Measurements from ENCODE around the gene OR2F1. TPM values are rescaled to one million over a fixed set of nuclear protein-coding genes. Genes with fewer than 3 reads are reported as not detected.

Gene OR2F1, protein sequence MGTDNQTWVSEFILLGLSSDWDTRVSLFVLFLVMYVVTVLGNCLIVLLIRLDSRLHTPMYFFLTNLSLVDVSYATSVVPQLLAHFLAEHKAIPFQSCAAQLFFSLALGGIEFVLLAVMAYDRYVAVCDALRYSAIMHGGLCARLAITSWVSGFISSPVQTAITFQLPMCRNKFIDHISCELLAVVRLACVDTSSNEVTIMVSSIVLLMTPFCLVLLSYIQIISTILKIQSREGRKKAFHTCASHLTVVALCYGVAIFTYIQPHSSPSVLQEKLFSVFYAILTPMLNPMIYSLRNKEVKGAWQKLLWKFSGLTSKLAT
- total RNA-seq = not detected

DNA sequence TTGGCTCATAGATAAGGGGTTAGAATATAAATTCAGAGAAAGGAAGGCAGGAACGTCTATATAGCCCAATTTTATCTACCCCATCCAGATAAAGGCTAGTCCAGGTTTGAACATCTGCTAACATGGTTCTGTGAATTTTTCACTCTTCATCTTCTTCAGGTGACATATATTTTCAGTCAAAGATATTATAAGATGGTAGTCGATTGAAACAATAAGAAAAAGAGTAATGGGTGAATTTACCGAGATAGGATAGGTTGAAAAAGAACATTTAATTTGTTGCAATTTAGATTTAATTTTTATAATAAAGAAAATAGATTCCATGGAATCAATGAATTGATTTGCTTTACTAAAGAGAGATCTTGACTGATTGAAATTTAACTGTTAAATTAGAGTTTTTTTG is at the start of gene OR2F1:
OR2F1 (plus strand) TSS at position 301 of the 400 bp plus-strand sequence. CDS start 5,127 bp downstream, outside the sequence.

DNA sequence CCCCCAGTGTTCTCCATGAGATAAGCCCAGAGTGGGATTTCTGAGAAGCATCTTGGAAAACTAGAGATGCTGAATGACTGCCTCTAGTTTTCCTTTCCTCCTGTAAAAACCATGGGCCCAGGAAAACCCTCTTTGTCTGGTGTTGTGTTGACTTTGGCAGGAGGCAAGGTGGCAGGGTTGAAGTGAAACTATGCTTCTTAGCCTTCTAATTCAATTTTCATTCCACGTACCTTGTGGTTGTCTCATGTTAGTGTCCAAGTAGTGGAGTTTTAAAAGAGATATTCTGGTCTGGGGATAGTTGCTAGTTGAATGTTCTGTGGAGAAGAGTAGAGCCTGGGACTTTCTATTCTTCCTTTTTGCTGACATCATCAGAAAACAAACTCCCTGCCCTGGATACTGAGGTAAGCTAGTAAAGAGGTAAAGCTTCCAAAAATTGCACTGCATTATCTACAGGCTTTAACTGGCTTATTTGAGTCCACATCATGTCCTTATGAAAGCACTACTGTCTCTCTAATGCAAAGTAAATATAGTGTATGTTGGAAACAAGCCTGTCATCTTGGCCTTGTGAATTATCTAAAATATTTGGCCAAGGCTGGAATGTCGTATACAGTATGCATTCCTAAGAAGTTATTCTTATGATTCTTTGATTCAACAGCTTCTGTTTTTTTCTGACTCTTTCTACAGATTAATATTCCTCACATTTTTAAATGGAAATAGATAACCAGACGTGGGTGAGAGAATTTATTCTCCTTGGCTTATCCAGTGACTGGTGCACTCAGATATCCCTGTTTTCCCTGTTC is 19.9 kb upstream of the OR2F1 start, which contains the start of gene OR2F2:
OR2F2 (plus strand) TSS at position 708 of the 800 bp plus-strand sequence; CDS start at position 708, 0 bp downstream.

DNA sequence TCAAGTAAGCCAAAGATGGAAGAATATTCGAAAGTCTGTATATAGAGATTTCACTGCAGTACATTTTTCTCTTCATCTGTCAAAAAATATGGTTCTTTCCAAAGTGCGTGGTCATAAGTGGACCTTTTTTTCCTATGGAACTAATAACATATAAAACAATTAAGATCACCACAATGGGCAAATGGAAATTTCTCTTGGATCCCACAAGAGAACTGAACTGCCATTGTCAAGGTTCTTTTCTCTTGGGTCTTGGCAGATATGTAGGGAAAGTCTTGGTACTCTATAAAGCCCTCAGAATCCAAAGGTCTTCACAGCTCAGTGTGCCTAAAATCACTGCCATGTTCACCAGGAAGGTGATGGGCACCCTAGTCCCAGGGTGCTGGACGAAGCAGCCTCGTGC is 45.4 kb downstream of the OR2F1 start, which contains the start of gene OR6B1:
OR6B1 (plus strand) TSS at position 301 of the 400 bp plus-strand sequence. CDS start 3,677 bp downstream, outside the sequence.

Other genes starting within 250 kb of the OR2F1 start
- 0.64 TPM for gene CTAGE6, start 197.1 kb upstream of the OR2F1 start, total RNA-seq
- 66.9 TPM for gene TCAF1, start 52.7 kb upstream of the OR2F1 start, total RNA-seq
- gene OR2F2, start 19.6 kb upstream of the OR2F1 start, total RNA-seq = not detected
- gene OR6B1, start 45.5 kb downstream of the OR2F1 start, total RNA-seq = not detected
- gene OR2A5, start 94.1 kb downstream of the OR2F1 start, total RNA-seq = not detected
- not detected for gene OR2A25, start 115.0 kb downstream of the OR2F1 start, total RNA-seq
- gene OR2A12, start 131.4 kb downstream of the OR2F1 start, total RNA-seq = not detected
- gene OR2A2, start 154.7 kb downstream of the OR2F1 start, total RNA-seq = not detected
- not detected for gene OR2A14, start 168.3 kb downstream of the OR2F1 start, total RNA-seq
- gene CTAGE4, start 228.6 kb downstream of the OR2F1 start, total RNA-seq = 5.3 TPM
- gene ARHGEF35, start 241.0 kb downstream of the OR2F1 start, total RNA-seq = 7.7 TPM